Vagina (tissue), 2 donors: Measurements from ENCODE around the gene CYYR1. TPM values are rescaled to one million over a fixed set of nuclear protein-coding genes. Genes with fewer than 3 reads are reported as not detected.

Experiments used
- DNase-seq, 2 donors: peaks; one replicate each; pipeline ENCODE4 v3.0.0-alpha.2; 2017; ENCODE audit errors: extremely low spot score in 2 of 2
- H3K27ac ChIP-seq: fragments of 200-600 bp; sonication (generic); one replicate; pipeline ENCODE4 v1.5.1; 2019
- H3K27me3 ChIP-seq: fragments of 200-600 bp; sonication (generic); one replicate; pipeline ENCODE4 v1.5.1; 2019
- H3K36me3 ChIP-seq, 2 donors: fragments of 200-600 bp; sonication (generic); one replicate each; pipeline ENCODE4 v1.5.1; 2017 to 2019
- H3K4me1 ChIP-seq: fragments of 200-600 bp; sonication (generic); one replicate; pipeline ENCODE4 v1.5.1; 2019
- H3K4me3 ChIP-seq, 2 donors: fragments of 200-600 bp; sonication (generic); 1 replicate in 1 of 2; 2 replicates in 1 of 2; pipeline ENCODE4 v1.5.1; 2016 to 2019
- H3K9me3 ChIP-seq: fragments of 200-600 bp; sonication (generic); one replicate; pipeline ENCODE4 v1.5.1; 2019
- POLR2A ChIP-seq, 2 donors: fragments of 450-650 bp; IDR thresholded peaks; one replicate each; pipeline ENCODE4 v1.6.1; 2017; ENCODE audit warnings: antibody characterized with exemption in 2 of 2, mild to moderate bottlenecking in 2 of 2, moderate library complexity in 2 of 2
- POLR2AphosphoS5 ChIP-seq, 2 donors: sonication (generic); formaldehyde crosslinking; IDR thresholded peaks; one replicate each; pipeline ENCODE4 v1.9.0; 2017; ENCODE audit warnings: antibody characterized with exemption in 2 of 2, mild to moderate bottlenecking in 2 of 2, low read depth in 1 of 2; ENCODE audit not compliant: insufficient read depth in 1 of 2
- intact Hi-C: fragments of 100-400 bp; cut with DNase I; formaldehyde crosslinking; loops from one replicate; pipeline ENCODE4 v1.15.1; 2023
- total RNA-seq: library from RNA; depleted of rRNA; stranded (reverse); fragments of >200 nt; gene quantifications from one replicate; pipeline ENCODE4 v1.2.3, GENCODE V29; 2016
- TF ChIP-seq, protein P1 (sequence below), 3 experiments: fragments of 450-650 bp in 2 of 3; fragments of 200-600 bp in 1 of 3; sonication (generic) in 1 of 3; IDR thresholded peaks; one replicate each; pipeline ENCODE4 v1.5.1; 2017 to 2019; ENCODE audit warnings: antibody characterized with exemption in 3 of 3, mild to moderate bottlenecking in 2 of 3, moderate library complexity in 2 of 3

CYYR1 gene
- total RNA-seq, 1 donor from 2014 or later: 12.3 TPM

DNA sequence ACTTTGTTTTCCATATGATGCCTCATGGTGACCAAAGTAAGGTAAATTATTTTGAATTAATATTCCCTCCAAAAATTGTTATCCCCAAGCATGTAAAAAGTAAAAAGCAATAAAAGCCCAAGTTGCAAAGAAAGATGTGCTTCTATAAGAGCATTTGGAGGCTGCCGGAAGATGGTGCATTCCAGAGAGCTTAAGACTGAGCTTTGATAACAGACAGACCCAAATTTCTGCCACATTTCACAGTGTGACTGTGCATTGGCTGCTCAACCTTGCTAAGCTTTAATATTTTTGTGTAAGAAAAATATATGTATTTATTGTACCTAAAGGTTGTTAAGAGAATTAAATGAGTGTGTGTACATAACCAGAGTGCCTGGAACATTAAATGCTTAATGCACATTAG, 67.9 kb downstream of the CYYR1 start:
- no peaks in the 10 kb centered on the region for H3K27me3 ChIP-seq
- no peak overlapping the region for H3K4me3 ChIP-seq
- H3K27ac ChIP-seq: no peak overlapping the region
- TF ChIP-seq POLR2AphosphoS5 (IDR thresholded peaks at IDR 0.05; ENCODE audit: insufficient read depth in 1 of 2, low read depth in 1 of 2) (no peak), POLR2A (IDR thresholded peaks at IDR 0.05) (no peak)
- TF ChIP-seq, protein P1, sequence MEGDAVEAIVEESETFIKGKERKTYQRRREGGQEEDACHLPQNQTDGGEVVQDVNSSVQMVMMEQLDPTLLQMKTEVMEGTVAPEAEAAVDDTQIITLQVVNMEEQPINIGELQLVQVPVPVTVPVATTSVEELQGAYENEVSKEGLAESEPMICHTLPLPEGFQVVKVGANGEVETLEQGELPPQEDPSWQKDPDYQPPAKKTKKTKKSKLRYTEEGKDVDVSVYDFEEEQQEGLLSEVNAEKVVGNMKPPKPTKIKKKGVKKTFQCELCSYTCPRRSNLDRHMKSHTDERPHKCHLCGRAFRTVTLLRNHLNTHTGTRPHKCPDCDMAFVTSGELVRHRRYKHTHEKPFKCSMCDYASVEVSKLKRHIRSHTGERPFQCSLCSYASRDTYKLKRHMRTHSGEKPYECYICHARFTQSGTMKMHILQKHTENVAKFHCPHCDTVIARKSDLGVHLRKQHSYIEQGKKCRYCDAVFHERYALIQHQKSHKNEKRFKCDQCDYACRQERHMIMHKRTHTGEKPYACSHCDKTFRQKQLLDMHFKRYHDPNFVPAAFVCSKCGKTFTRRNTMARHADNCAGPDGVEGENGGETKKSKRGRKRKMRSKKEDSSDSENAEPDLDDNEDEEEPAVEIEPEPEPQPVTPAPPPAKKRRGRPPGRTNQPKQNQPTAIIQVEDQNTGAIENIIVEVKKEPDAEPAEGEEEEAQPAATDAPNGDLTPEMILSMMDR (IDR thresholded peaks at IDR 0.05): no peak
- H3K9me3 ChIP-seq: no peaks in the 10 kb centered on the region
- H3K4me1 ChIP-seq: no peaks in the 10 kb centered on the region
- DNase-seq: no peak
- intact Hi-C loops: no loop called here
- H3K36me3 ChIP-seq: no peaks in the 10 kb centered on the region

DNA sequence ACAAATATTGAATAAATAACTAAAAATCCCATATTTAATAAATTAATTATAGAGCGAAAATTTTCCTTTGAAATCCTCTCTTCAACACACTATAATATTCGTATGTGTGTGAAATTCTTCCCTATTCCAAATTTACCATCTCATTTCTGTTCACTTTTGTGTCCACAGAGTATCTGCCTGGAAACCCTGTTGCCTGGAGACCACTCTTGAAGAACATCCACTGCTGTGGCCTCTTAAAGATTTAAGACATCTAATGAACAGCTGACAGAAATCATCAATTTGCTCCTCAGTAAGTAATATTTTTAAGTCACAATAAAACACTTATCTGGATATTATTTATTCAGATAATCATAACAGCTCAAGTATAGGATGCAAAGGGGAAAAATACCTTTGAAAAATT, 69.7 kb downstream of the CYYR1 start:
- no peak overlapping the region for H3K4me3 ChIP-seq
- intact Hi-C loops: no loop called here
- TF ChIP-seq, protein P1 (IDR thresholded peaks at IDR 0.05): no peak
- TF ChIP-seq POLR2A (IDR thresholded peaks at IDR 0.05) (no peak), POLR2AphosphoS5 (IDR thresholded peaks at IDR 0.05; ENCODE audit: insufficient read depth in 1 of 2, low read depth in 1 of 2) (no peak)
- H3K27me3 ChIP-seq: no peaks in the 10 kb centered on the region
- H3K27ac ChIP-seq: no peak overlapping the region
- no peak for DNase-seq
- H3K4me1 ChIP-seq: no peaks in the 10 kb centered on the region
- no peaks in the 10 kb centered on the region for H3K36me3 ChIP-seq
- no peaks in the 10 kb centered on the region for H3K9me3 ChIP-seq

DNA sequence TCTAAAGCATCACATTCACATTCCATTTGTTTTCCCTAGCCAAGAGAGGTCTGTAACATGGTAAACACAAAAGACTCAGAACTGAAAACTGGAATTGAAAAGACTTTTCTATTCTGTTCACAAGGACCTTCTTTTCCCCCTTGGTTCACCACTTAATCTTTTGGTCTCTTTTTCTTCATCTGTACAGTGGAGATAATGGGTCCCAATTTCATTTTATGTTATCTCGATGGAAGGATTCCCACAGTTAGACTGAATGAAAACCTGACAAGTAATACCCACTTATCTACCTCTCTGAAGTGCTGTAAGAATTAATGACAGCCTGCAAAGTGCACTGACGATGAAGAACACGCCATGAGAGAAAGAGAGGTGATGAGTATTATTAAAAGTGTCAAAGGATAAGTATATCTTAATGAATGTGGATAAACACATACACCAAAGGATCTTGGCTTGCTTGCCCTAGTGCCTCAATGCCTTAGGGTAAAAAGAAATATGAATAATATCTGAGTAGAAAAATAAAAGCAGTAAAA, 71.5 kb downstream of the CYYR1 start:
- intact Hi-C loops: no loop called here
- TF ChIP-seq, protein P1 (IDR thresholded peaks at IDR 0.05): no peak
- no peak overlapping the region for H3K27ac ChIP-seq
- no peaks in the 10 kb centered on the region for H3K4me1 ChIP-seq
- no peak for DNase-seq
- H3K4me3 ChIP-seq: no peak overlapping the region
- H3K27me3 ChIP-seq: no peaks in the 10 kb centered on the region
- no peaks in the 10 kb centered on the region for H3K36me3 ChIP-seq
- H3K9me3 ChIP-seq: no peaks in the 10 kb centered on the region

DNA sequence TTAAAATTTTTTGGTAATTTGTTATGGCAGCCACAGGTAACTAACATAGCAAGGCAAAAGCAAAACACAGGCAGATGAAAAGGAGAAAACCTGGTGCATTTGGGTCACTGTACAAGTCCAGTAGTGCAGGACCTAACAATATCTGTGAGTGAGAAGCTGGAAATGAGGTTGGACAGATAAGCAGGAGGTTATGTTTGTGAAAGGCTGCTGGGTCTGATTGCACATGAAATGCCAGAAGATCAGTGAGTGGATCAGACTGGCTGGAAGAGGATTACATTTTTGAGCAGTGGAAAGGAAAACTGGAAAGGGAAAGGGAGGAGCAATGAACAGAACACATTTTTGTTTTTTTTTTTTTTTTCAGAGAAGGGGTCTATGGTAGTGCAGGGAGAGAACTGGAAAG, 73.6 kb downstream of the CYYR1 start:
- no peak for DNase-seq
- H3K36me3 ChIP-seq: no peaks in the 10 kb centered on the region
- H3K9me3 ChIP-seq: no peaks in the 10 kb centered on the region
- H3K27me3 ChIP-seq: no peaks in the 10 kb centered on the region
- TF ChIP-seq POLR2A (IDR thresholded peaks at IDR 0.05) (no peak), POLR2AphosphoS5 (IDR thresholded peaks at IDR 0.05; ENCODE audit: insufficient read depth in 1 of 2, low read depth in 1 of 2) (no peak)
- TF ChIP-seq, protein P1 (IDR thresholded peaks at IDR 0.05): no peak
- no peak overlapping the region for H3K27ac ChIP-seq
- no peak overlapping the region for H3K4me3 ChIP-seq
- H3K4me1 ChIP-seq: no peaks in the 10 kb centered on the region
- intact Hi-C loops: no loop called here

DNA sequence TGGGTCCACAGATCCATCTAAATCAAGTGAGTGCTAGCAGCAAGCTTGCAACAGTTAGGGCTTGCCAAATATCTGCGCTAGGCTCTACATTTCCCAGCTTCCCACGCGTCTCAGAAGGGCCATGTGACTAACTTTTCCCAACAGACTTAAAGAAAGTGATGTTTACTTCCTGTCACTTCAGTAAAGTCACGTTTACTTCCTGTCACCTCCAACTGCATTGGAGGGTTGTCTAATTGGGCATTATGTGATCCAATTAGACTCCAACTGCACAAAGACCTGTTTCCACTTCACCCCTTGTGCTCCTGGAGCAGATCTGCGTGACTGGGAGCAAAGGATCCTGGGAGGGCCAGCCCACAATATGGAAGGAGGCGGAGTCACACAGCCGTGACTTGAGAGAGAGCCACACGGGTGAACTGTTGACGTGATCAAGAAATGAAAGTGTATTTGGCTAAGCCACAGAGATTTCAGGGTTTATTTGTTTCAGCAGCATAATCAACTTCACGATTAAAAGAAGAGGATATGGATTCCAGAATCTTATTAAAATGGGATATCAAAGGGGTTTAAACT, 77.7 kb downstream of the CYYR1 start:
- DNase-seq: no peak
- H3K27ac ChIP-seq: no peak overlapping the region
- no peaks in the 10 kb centered on the region for H3K4me1 ChIP-seq
- H3K27me3 ChIP-seq: no peaks in the 10 kb centered on the region
- H3K9me3 ChIP-seq: no peaks in the 10 kb centered on the region
- TF ChIP-seq POLR2AphosphoS5 (IDR thresholded peaks at IDR 0.05; ENCODE audit: insufficient read depth in 1 of 2, low read depth in 1 of 2): no peak
- TF ChIP-seq, protein P1 (IDR thresholded peaks at IDR 0.05): no peak
- no peak for TF ChIP-seq POLR2A (IDR thresholded peaks at IDR 0.05)
- intact Hi-C loops: no loop called here
- no peaks in the 10 kb centered on the region for H3K36me3 ChIP-seq
- H3K4me3 ChIP-seq: no peak overlapping the region
